Coronary artery (tissue), 2 donors: ENCODE measurements around the gene ZFYVE27.

ENCODE experiments used
- DNase-seq: peaks from one replicate; pipeline ENCODE4 v3.0.0-alpha.2; 2017; ENCODE audit warnings: low spot score
- H3K27ac ChIP-seq, 2 donors: fragments of 200-600 bp; sonication (generic); one replicate each; pipeline ENCODE4 v1.5.1; 2016 to 2019
- H3K4me3 ChIP-seq: fragments of 200-600 bp; sonication (generic); 2 replicates; pipeline ENCODE4 v1.5.1; 2016; ENCODE audit warnings: mild to moderate bottlenecking, moderate library complexity
- TF ChIP-seq, protein P1 (sequence below): fragments of 200-600 bp; sonication (generic); IDR thresholded peaks from one replicate; pipeline ENCODE4 v1.5.1; 2019; ENCODE audit warnings: antibody characterized with exemption

ZFYVE27 gene

DNA sequence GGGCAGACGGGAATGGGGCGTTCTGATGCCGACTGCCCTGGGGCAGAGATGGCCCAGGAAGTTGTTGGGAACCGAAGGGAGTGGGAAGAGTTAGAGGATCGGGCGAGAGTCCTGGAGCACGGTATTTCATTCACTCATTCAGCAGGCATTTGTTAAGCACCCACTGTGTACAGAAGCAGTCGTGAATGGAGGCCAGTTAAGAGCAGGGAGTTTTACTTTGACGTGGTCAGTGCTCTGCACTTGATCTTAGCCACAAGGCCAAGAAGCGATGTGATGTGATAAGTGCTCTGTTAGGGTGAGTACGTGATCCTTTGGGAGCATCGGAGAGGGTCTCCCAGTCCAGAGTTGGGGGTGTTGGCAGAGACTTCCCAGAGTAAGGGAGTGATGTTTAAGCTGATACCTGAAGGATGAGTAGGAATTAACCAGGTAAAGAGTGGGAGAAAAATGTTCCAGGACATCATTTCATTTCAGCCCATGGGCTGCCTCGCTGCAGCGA, 890 bp downstream of the ZFYVE27 start:
- TF ChIP-seq, protein P1, sequence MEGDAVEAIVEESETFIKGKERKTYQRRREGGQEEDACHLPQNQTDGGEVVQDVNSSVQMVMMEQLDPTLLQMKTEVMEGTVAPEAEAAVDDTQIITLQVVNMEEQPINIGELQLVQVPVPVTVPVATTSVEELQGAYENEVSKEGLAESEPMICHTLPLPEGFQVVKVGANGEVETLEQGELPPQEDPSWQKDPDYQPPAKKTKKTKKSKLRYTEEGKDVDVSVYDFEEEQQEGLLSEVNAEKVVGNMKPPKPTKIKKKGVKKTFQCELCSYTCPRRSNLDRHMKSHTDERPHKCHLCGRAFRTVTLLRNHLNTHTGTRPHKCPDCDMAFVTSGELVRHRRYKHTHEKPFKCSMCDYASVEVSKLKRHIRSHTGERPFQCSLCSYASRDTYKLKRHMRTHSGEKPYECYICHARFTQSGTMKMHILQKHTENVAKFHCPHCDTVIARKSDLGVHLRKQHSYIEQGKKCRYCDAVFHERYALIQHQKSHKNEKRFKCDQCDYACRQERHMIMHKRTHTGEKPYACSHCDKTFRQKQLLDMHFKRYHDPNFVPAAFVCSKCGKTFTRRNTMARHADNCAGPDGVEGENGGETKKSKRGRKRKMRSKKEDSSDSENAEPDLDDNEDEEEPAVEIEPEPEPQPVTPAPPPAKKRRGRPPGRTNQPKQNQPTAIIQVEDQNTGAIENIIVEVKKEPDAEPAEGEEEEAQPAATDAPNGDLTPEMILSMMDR, result no peak
- peak overlapping the region; percentile 83 to 96 for H3K27ac ChIP-seq
- H3K4me3 ChIP-seq, result peak overlapping the region; percentile 94
- no peak for DNase-seq

DNA sequence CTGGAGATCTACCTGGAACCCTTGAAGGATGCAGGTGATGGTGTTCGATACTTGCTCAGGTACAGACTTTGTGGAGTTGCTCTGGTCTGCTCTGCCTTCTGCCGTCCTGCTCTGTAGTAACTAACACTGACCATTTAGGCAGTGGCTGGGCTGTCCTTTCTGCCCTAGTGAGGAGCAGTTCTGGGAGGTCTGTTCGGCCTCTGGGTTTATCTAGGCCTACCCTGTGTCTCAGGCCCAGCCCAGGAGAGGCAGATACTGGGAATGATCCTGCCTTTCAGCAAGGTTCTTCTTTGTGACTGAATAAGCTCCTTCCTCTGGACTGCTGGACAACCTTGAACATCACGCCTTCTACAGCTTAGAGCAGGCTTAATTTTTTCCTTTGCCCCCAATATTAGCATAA, 1.7 kb downstream of the ZFYVE27 start:
- Histone ChIP-seq H3K27ac (no peak overlapping the region), H3K4me3 (peak overlapping the region; percentile 94)
- peak; percentile 52 for DNase-seq
- TF ChIP-seq, protein P1, result no peak

DNA sequence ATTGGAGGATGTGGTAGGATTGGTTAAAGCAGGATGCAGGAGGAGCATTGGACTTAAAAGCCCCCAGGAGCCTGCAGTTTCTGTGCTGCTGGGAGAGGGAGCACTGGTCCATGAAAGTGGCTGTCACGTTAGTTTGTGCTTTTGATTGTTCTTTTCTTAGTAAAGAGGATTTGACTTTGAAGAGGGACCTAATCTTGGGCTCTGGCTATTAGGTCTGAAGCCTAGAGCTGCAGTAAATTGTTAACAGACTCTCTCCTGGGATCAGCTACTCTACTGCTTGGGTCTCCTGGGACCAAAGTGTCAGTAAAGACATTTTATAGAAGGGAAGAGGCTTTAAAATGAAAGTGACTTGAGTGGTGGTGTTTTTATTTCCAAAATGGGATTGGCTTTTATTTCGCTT, 3.7 kb downstream of the ZFYVE27 start:
- no peak overlapping the region for H3K4me3 ChIP-seq

DNA sequence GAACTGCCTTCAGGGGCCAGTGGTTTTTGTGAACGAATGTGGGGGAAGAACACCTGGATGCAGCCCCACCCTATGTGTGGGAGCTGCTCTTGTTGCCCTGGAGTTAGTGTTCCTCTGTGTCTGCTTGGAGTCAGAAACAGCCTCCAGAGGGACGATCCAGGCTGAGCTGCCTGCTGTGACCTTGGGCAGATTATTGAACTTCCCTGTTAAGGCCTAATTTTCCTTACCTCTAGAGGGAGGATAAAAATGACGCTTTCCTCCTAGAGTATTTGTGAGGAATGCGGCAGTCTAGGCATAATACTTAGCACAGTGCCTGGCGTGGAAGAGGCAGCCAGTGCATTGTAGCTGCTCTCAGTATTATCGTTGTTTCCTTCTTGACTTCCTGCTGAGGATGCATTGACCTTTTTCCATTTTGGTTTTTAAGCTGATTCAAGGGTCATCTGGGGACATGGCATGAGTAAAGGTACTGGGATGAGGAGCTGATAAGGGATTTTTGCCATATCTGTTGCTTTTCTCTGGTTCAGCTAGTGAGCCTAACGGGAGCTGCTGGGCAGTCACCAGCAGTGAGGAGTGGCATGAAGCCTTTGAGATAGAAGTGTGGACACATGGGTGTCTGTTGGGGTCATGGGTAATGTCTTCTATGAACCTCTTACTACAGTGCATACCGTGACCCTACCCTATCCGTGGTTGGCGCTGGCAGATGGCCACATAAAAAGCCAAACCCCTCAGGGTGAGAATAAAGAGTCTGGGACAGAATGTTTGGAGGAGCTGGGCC, 6.4 kb downstream of the ZFYVE27 start:
- TF ChIP-seq, protein P1, result no peak
- Histone ChIP-seq H3K27ac (no peak overlapping the region), H3K4me3 (no peak overlapping the region)
- DNase-seq, result no peak

More for the DNA sequence above, 3.7 kb downstream of the ZFYVE27 start:
- TF ChIP-seq, protein P1, result no peak
- no peak overlapping the region for H3K27ac ChIP-seq
- no peak for DNase-seq

DNA sequence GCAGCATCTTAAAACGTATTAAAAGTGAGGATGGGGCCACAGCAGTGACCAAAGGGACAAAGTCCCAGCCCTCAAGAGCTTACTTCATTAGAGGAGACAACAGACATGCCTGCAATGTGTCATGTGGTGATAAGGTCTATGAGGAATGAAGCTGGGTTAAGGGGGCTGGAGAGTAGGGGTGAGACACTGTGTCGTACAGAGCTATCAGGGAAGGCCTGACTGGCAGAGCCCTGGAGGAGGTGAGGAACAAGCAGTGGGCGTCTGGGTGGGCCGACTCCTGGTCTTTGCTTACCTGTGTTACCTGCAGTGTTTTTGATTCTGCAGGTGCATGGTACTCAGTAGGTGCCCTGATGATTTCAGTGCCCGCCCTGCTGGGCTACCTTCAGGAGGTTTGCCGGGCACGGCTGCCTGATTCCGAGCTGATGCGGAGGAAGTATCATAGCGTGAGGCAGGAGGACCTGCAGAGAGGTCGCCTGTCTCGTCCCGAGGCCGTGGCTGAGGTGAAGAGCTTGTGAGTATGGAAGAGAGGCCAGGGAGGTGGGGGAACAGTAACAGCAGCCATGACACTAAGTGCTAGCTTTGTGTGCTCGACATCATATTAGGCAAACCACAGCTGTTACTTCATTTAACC, 7.6 kb downstream of the ZFYVE27 start:
- Histone ChIP-seq H3K4me3 (no peak overlapping the region), H3K27ac (no peak overlapping the region)
- DNase-seq, result no peak
- TF ChIP-seq, protein P1, result no peak

DNA sequence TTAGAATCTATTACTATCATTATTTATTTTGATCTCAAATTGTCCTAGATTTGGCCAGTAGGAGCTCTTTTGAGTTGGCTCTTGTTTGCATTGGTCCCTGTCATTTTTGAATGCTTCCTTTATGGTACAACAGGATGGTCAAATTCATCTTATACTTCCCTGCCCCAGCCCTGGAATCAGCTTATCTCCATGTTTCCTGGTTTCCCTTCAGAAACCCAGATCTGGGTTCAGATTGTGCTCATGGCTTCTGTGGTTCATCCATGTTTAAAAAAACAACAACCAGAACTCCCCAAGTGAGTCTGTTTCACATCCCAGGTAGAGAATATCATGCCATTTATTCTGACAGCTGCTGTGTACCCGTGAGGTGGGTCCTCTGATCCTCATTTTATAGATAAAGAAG, 10.6 kb downstream of the ZFYVE27 start:
- Histone ChIP-seq H3K27ac (no peak overlapping the region), H3K4me3 (no peak overlapping the region)
- no peak for DNase-seq
- TF ChIP-seq, protein P1, result no peak
